NB4 (cell line): ENCODE data around the gene ASCL2.

Experiments used
- DNase-seq: peaks from one replicate; pipeline ENCODE4 v3.0.0; 2010; ENCODE audit warnings: low read depth
- H3K4me3 ChIP-seq: one replicate; pipeline ENCODE4 v1.5.1; 2011; ENCODE audit warnings: mild to moderate bottlenecking, low read depth, low read length, moderate library complexity
- MYC ChIP-seq: IDR thresholded peaks from 2 replicates; pipeline ENCODE4 v1.6.1; 2011; ENCODE audit warnings: low read depth, low read length
- POLR2A ChIP-seq: IDR thresholded peaks from 2 replicates; pipeline ENCODE4 v1.6.1; 2011; ENCODE audit warnings: mild to moderate bottlenecking; ENCODE audit not compliant: insufficient read length; ENCODE audit errors: extremely low read depth
- TF ChIP-seq, protein P1 (sequence below): IDR thresholded peaks from one replicate; pipeline ENCODE4 v1.5.1; 2012; ENCODE audit warnings: low read depth, low read length
- TF ChIP-seq, protein P2 (sequence below): IDR thresholded peaks from 2 replicates; pipeline ENCODE4 v1.6.1; 2011; ENCODE audit warnings: low read depth, low read length

ASCL2 gene

DNA sequence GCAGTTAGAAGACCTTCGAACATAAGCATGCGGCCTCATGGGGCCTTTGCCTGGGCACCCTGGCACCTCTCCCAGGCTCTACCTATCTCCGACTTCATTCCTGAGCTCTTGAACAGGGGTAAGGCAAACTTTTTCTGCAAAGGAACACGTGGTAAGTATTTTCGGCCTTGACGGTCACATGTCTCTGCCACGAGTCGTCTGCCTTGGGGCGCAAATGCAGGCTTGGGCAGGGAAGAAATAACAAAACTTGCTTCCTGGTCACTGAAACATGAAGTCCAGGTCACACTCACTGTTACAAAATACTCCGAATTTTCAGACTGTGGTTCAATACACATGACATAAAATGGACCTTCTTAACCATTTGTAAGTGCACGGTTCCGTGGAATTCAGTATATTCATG lies 3.4 kb upstream of the ASCL2 start:
- no peak for DNase-seq
- no peak overlapping the region for H3K4me3 ChIP-seq
- TF ChIP-seq, protein P1, sequence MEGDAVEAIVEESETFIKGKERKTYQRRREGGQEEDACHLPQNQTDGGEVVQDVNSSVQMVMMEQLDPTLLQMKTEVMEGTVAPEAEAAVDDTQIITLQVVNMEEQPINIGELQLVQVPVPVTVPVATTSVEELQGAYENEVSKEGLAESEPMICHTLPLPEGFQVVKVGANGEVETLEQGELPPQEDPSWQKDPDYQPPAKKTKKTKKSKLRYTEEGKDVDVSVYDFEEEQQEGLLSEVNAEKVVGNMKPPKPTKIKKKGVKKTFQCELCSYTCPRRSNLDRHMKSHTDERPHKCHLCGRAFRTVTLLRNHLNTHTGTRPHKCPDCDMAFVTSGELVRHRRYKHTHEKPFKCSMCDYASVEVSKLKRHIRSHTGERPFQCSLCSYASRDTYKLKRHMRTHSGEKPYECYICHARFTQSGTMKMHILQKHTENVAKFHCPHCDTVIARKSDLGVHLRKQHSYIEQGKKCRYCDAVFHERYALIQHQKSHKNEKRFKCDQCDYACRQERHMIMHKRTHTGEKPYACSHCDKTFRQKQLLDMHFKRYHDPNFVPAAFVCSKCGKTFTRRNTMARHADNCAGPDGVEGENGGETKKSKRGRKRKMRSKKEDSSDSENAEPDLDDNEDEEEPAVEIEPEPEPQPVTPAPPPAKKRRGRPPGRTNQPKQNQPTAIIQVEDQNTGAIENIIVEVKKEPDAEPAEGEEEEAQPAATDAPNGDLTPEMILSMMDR: no peak
- no peak for TF ChIP-seq POLR2A
- no peak for TF ChIP-seq MYC
- TF ChIP-seq, protein P2, sequence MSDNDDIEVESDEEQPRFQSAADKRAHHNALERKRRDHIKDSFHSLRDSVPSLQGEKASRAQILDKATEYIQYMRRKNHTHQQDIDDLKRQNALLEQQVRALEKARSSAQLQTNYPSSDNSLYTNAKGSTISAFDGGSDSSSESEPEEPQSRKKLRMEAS: no peak

DNA sequence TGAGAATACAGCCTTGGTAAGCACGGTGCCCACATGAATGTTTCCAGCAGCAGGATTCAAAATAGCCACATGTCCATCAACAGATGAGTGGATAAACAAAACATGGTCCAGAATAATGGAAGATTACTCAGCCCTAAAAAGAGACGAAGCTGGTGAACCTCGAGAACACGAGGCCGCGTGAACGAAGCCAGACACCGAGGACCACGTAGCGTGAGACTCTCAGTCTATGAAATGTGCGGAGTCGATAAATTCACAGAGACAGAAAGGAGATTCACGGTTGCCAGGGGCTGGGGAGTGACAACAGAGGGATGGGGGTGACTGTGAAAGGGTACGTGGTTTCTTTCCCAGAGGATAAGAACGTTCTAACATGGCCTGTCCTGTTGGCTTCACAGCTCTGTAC lies 2.9 kb upstream of the ASCL2 start:
- H3K4me3 ChIP-seq: no peak overlapping the region
- no peak for TF ChIP-seq POLR2A
- TF ChIP-seq, protein P2: no peak
- TF ChIP-seq MYC: no peak
- TF ChIP-seq, protein P1: no peak
- no peak for DNase-seq

DNA sequence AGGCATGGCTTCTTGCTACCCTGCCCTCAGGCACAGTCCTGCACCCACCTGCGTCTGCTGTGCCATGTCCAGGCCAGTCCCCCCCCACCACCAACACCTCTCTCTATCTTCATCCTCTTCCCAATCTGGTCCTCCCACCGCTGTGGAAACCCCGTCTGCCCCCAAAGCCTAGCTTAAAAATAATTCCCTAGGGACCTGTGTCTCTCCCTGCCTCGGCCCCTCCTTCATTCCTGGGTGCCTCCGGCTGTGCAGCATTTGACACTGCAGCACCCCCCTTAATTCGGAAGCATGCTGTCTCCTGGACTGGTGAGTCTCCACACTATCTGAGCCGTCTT lies 2.5 kb upstream of the ASCL2 start:
- no peak for DNase-seq
- TF ChIP-seq POLR2A: no peak
- TF ChIP-seq, protein P2: no peak
- no peak for TF ChIP-seq MYC
- TF ChIP-seq, protein P1: no peak
- no peak overlapping the region for H3K4me3 ChIP-seq

DNA sequence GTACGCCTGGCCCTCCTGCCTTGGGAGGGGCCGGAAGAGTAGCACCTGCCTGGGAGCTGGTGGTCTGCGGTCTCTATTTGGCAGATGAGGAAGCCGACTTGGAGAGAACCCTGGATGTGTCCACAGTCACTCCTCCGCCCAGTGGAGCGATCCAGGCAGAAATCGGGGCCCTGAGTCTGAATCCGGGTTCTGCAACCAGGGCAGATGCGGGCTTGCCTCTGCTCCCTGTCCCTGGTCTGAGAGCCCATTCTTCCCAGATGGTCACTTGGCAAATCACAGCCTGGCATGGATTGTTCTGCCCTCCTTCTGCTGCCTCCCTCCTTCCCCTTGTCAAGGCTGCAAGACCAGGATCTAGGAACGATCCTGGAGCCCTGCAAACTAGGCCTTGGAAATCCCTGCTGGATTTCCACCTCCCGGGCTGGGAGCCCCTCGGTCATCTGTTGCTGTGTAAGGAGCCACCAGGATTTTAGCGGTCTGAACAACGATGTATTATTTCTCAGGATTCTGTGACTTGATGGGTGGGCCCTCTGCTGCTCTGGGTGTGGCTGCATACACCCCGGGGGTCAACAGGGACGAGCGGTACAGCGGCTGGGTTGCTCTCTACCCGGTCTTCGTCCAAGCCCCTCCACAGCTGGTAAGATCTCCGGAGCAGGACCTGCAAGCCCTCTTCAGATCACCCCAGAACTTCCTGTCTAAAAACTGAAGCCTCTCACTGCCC lies 2.0 kb upstream of the ASCL2 start:
- TF ChIP-seq, protein P2: no peak
- TF ChIP-seq, protein P1: no peak
- TF ChIP-seq MYC (no peak), POLR2A (no peak)
- no peak overlapping the region for H3K4me3 ChIP-seq
- DNase-seq: no peak

DNA sequence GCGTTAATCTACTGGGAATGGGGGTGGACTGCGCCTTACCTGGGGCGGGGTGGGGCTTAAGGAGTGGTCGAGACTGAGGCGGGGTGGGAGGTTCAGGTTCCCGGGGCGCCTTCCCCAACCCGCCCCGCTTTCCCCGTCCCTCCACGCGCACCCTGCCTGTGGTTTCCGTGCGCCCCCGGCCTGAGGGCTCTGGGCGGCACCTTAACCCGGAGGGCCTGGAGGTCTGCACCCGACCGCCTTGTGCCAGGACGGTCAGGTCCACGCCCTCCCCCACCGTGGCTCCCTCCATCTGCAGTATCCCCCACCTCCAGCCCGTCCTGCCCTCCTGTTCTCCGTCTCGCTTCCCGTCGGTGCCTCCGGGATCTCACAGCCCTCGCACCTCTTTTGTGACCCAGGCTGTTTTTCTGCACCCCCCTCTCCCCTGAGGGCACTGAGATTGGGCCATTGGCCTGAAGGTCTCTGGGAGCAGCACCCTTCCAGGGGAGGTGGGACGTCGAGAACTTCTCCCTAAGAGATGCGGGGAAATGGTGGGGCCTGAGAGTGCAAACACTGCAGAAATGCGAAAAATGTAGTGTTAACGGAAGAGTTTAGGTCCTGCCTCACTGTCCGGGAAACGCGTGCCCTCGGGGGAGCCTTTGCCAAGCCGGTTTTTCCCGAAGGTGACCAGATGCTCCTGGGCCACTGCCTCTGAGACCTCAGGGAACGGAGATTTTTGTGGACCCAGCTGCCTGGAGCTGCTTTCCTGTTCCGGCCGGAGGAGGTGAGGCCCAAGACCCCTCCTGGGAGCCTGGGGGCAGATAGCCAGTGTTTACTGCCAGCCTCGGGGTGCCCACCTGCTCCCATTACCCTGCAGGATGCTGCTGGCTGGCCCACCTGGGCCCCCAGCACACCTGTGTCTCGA lies 1.2 kb upstream of the ASCL2 start:
- no peak for TF ChIP-seq MYC
- TF ChIP-seq, protein P1: no peak
- no peak for TF ChIP-seq POLR2A
- TF ChIP-seq, protein P2: no peak
- no peak for DNase-seq
- no peak overlapping the region for H3K4me3 ChIP-seq
